ENCODE results near the gene S1PR4.

S1PR4 gene, protein sequence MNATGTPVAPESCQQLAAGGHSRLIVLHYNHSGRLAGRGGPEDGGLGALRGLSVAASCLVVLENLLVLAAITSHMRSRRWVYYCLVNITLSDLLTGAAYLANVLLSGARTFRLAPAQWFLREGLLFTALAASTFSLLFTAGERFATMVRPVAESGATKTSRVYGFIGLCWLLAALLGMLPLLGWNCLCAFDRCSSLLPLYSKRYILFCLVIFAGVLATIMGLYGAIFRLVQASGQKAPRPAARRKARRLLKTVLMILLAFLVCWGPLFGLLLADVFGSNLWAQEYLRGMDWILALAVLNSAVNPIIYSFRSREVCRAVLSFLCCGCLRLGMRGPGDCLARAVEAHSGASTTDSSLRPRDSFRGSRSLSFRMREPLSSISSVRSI

DNA sequence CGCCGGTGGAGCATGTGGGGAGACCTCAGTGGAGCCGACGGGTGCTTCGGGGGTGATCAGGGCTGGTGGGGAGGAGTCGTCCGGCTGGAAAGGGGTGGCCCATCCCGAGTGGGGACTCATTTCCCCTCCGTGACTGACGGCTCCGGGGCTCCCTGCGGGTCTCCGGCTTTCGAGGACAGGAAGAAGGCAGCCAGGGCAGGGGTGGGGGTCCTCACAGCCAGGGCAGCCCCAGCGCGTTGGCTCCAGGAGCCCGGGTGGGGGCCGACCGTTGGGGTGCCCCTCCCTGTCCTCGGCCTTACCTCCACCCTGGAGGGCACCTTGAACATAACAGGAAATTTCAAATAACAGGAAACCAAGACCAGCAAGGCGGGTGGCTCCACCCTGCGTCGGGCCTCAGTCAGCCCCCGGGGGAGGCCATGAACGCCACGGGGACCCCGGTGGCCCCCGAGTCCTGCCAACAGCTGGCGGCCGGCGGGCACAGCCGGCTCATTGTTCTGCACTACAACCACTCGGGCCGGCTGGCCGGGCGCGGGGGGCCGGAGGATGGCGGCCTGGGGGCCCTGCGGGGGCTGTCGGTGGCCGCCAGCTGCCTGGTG, at the start of gene S1PR4:
S1PR4 (plus strand) TSS at position 393 of the 596 bp plus-strand sequence; CDS start at position 417, 24 bp downstream.
- Histone ChIP-seq H3K4me1 (ENCODE audit: control insufficient read depth in 1 of 2, insufficient read depth in 2 of 2, low read length in 2 of 2) (peaks cover 0 to 3% of the 10 kb centered on the region in 2 donors), H3K9me3 (ENCODE audit: control insufficient read depth in 1 of 2, low read length in 2 of 2) (no peaks in the 10 kb centered on the region), H3K27me3 (ENCODE audit: low read depth, low read length) (no peaks in the 10 kb centered on the region), H3K36me3 (ENCODE audit: control insufficient read depth in 1 of 2, insufficient read depth in 2 of 2, low read length in 2 of 2) (no peaks in the 10 kb centered on the region), H3K4me3 (ENCODE audit: low read depth in 1 of 2, low read length in 2 of 2) (peak within 1 kb of the TSS in 1 of 2 donors; percentile 56), H3K27ac (ENCODE audit: low read length) (no peak within 1 kb of the TSS)

DNA sequence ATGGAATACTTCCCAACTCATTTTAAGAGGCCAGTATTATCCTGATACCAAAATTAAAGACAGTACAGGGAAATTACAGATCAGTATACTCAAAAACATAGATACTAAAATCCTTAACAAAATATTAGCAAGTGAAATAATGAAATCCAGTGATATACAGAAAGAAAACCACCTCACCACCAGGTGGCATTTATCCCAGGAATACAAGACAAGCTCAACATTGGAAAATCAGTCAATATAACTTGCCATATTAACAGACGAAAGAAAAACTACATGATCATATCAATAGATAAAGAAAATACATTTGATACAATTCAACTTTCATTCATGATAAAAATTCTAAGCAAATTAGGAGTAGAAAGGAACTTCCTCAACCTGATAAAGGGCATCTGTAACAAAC, 49.5 kb upstream of the S1PR4 start:
- Histone ChIP-seq H3K9me3 (ENCODE audit: control insufficient read depth in 1 of 2, low read length in 2 of 2) (no peaks in the 10 kb centered on the region), H3K4me1 (ENCODE audit: control insufficient read depth in 1 of 2, insufficient read depth in 2 of 2, low read length in 2 of 2) (no peaks in the 10 kb centered on the region), H3K27me3 (ENCODE audit: low read depth, low read length) (no peaks in the 10 kb centered on the region), H3K36me3 (ENCODE audit: control insufficient read depth in 1 of 2, insufficient read depth in 2 of 2, low read length in 2 of 2) (no peaks in the 10 kb centered on the region), H3K27ac (ENCODE audit: low read length) (no peak overlapping the region), H3K4me3 (ENCODE audit: low read depth in 1 of 2, low read length in 2 of 2) (no peak overlapping the region)

DNA sequence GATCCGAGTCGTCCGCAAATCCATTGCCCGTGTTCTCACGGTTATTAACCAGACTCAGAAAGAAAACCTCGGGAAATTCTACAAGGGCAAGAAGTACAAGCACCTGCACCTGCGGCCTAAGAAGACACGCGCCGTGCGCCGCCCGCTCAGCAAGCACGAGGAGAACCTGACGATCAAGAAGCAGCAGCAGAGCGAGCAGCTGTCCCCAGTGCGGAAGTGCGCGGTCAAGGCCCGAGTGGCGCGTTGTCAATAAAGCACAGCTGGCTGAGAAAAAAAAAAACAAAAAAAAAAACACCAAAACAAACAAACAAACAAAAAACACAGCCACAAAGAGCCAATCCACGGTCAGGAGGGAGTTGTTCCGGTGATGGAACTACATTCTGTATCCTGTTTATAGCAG, 47.4 kb upstream of the S1PR4 start:
- Histone ChIP-seq H3K4me3 (ENCODE audit: low read depth in 1 of 2, low read length in 2 of 2) (no peak overlapping the region), H3K27me3 (ENCODE audit: low read depth, low read length) (no peaks in the 10 kb centered on the region), H3K36me3 (ENCODE audit: control insufficient read depth in 1 of 2, insufficient read depth in 2 of 2, low read length in 2 of 2) (no peaks in the 10 kb centered on the region), H3K9me3 (ENCODE audit: control insufficient read depth in 1 of 2, low read length in 2 of 2) (no peaks in the 10 kb centered on the region), H3K4me1 (ENCODE audit: control insufficient read depth in 1 of 2, insufficient read depth in 2 of 2, low read length in 2 of 2) (no peaks in the 10 kb centered on the region), H3K27ac (ENCODE audit: low read length) (no peak overlapping the region)

DNA sequence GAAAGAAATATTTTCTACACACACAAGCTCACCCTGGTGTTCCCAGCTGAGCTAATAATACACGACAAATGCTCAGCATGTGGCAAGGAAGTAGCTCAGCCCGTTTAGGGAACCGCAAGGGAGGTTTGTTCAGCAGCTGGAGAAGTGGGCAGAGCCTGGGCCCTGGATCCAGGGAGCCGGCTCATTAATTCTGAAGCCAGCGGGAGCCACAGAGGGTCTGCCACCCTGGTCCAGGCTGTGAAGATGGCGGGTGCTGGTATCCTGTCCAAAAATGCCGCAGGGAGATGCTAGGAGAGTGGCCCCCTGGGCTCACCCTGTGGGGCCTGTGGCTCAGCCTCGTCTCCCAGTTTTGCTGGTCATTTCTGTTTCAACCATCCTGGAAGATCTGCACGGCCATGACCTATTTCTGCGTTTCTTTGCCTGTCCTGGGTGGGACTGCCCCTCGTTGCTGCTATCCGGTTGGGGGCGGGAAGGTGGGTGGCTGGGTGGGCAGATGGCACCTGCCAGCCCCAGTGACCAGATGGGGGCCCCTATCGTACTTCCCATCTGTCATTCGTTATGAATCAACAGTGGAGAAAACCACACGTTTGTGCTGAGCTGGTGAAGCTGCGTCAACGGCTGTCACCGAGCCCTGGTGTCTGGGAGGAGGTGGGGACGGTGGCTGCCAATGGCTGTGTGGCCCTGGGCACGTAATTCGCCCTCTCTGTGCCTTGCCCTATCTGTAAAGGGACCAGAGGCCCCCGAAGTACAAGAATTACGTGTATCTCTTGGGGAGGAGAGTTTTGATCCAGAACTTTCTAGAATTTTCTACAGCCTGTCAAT, 45.4 kb upstream of the S1PR4 start:
- Histone ChIP-seq H3K36me3 (ENCODE audit: control insufficient read depth in 1 of 2, insufficient read depth in 2 of 2, low read length in 2 of 2) (no peaks in the 10 kb centered on the region), H3K27ac (ENCODE audit: low read length) (peak overlapping the region; percentile 20), H3K4me1 (ENCODE audit: control insufficient read depth in 1 of 2, insufficient read depth in 2 of 2, low read length in 2 of 2) (no peaks in the 10 kb centered on the region)

DNA sequence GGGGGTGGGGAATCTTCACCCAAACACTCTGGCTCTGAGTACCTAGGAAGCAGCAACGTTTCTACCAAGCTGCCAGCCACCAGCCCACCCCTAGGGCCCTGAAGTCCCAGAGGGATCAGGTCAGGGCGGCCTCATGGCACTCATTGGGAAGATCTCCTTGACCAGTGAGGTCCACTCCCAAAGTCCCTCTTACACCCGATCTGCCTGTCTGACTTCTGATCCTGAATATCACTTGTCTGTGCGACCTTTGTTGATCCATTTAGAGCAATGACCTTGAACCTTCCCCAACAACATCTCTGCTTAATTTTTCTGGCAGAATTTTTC, 44.8 kb upstream of the S1PR4 start:
- H3K27ac ChIP-seq (ENCODE audit: low read length), result no peak overlapping the region
- no peaks in the 10 kb centered on the region for H3K27me3 ChIP-seq (ENCODE audit: low read depth, low read length)
- H3K36me3 ChIP-seq (ENCODE audit: control insufficient read depth in 1 of 2, insufficient read depth in 2 of 2, low read length in 2 of 2), result no peaks in the 10 kb centered on the region
- no peak overlapping the region for H3K4me3 ChIP-seq (ENCODE audit: low read depth in 1 of 2, low read length in 2 of 2)
- no peaks in the 10 kb centered on the region for H3K4me1 ChIP-seq (ENCODE audit: control insufficient read depth in 1 of 2, insufficient read depth in 2 of 2, low read length in 2 of 2)
- H3K9me3 ChIP-seq (ENCODE audit: control insufficient read depth in 1 of 2, low read length in 2 of 2), result no peaks in the 10 kb centered on the region

More for the DNA sequence above, 45.4 kb upstream of the S1PR4 start:
- Histone ChIP-seq H3K9me3 (ENCODE audit: control insufficient read depth in 1 of 2, low read length in 2 of 2) (no peaks in the 10 kb centered on the region), H3K27me3 (ENCODE audit: low read depth, low read length) (no peaks in the 10 kb centered on the region), H3K4me3 (ENCODE audit: low read depth in 1 of 2, low read length in 2 of 2) (no peak overlapping the region)

DNA sequence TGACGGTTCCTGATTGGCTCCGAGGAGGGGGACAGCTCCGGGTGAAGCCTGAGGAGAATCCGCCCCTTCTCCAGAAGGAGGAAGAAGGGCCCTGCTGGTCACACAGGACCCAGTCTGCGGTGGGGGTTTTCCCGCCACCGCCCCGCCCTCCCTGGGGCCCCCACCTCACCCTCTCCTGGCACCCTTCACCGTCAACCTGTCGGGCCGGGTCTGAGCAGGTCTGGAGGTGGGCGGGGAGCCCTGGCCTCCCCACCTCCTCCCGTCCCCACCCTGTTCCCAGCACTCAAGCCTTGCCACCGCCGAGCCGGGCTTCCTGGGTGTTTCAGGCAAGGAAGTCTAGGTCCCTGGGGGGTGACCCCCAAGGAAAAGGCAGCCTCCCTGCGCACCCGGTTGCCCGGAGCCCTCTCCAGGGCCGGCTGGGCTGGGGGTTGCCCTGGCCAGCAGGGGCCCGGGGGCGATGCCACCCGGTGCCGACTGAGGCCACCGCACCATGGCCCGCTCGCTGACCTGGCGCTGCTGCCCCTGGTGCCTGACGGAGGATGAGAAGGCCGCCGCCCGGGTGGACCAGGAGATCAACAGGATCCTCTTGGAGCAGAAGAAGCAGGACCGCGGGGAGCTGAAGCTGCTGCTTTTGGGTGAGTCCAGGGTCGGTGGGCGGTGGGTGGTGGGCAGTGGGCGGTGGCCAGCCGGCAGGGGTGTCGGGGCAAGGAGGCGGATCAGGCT, 42.4 kb upstream of the S1PR4 start, which contains the start of gene GNA15:
GNA15 (plus strand) TSS at position 73 of the 723 bp plus-strand sequence; CDS start at position 491, 418 bp downstream.
- Histone ChIP-seq H3K36me3 (ENCODE audit: control insufficient read depth in 1 of 2, insufficient read depth in 2 of 2, low read length in 2 of 2) (no peaks in the 10 kb centered on the region), H3K4me1 (ENCODE audit: control insufficient read depth in 1 of 2, insufficient read depth in 2 of 2, low read length in 2 of 2) (no peaks in the 10 kb centered on the region), H3K27me3 (ENCODE audit: low read depth, low read length) (no peaks in the 10 kb centered on the region), H3K27ac (ENCODE audit: low read length) (peak within 1 kb of the TSS; percentile 39), H3K4me3 (ENCODE audit: low read depth in 1 of 2, low read length in 2 of 2) (peak within 1 kb of the TSS; percentile 15 to 37), H3K9me3 (ENCODE audit: control insufficient read depth in 1 of 2, low read length in 2 of 2) (no peaks in the 10 kb centered on the region)

DNA sequence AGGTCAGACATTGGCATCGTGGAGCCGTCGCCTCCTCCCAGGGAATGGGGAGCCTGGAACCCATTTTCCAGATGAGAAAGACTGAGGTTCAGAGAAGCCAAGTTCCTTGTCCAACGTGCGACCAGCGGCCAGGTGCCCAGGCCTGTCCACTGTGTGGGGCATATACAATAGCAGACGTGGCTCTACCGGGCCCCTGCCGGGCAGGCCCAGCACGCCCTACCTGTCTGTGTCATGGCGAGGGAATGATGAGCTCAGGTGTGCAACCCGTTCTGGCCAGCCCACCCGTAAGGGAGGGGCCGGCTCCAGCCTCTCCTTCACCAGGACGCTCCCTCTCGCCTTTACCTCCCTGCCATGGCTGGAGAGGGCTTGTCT, 41.9 kb upstream of the S1PR4 start:
- Histone ChIP-seq H3K4me3 (ENCODE audit: low read depth in 1 of 2, low read length in 2 of 2) (peak overlapping the region; percentile 15 to 37), H3K27ac (ENCODE audit: low read length) (peak overlapping the region; percentile 39), H3K36me3 (ENCODE audit: control insufficient read depth in 1 of 2, insufficient read depth in 2 of 2, low read length in 2 of 2) (no peaks in the 10 kb centered on the region), H3K4me1 (ENCODE audit: control insufficient read depth in 1 of 2, insufficient read depth in 2 of 2, low read length in 2 of 2) (no peaks in the 10 kb centered on the region), H3K9me3 (ENCODE audit: control insufficient read depth in 1 of 2, low read length in 2 of 2) (no peaks in the 10 kb centered on the region), H3K27me3 (ENCODE audit: low read depth, low read length) (no peaks in the 10 kb centered on the region)

DNA sequence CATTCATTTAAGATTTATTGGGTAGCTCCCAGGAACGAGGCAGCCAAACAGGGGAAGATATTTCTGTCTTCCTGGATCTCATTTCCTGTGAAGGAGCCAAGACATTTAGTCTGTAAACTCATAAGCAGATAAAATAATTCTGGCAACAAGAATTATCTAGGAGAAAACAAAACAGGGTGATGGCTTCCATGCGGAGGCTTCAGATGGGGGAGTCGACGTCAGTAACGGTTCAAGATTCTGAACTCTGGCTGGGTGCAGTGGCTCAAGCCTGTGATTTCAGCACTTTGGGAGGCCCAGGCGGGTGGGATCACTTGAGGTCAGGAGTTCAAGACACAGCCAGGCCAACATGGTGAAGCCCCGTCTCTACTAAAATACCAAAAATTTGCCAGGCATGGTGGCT, 41.5 kb upstream of the S1PR4 start:
- H3K36me3 ChIP-seq (ENCODE audit: control insufficient read depth in 1 of 2, insufficient read depth in 2 of 2, low read length in 2 of 2), result no peaks in the 10 kb centered on the region
- H3K4me1 ChIP-seq (ENCODE audit: control insufficient read depth in 1 of 2, insufficient read depth in 2 of 2, low read length in 2 of 2), result no peaks in the 10 kb centered on the region
- no peaks in the 10 kb centered on the region for H3K9me3 ChIP-seq (ENCODE audit: control insufficient read depth in 1 of 2, low read length in 2 of 2)
- peak overlapping the region; percentile 15 to 37 for H3K4me3 ChIP-seq (ENCODE audit: low read depth in 1 of 2, low read length in 2 of 2)
- peak overlapping the region; percentile 39 for H3K27ac ChIP-seq (ENCODE audit: low read length)
- H3K27me3 ChIP-seq (ENCODE audit: low read depth, low read length), result no peaks in the 10 kb centered on the region

DNA sequence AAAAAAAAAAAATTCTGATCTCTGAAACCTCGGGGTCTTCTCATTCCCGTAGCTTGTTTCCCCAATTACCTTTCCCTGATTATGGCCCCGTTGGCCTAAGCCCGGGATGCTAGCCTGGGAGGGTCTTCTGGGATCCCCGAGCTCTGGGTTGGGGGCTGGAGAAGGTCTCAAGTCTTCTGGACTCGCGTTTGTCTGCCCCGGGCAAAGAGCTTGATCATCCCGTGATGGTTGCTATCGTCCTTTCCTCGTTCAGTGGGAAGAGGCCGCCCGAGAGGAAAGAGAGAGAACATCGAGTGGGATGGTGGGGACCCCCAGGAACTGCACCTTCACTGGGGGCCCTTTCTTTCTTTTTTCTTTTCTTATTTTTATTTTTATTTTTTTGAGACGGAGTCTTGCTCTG, 40.3 kb upstream of the S1PR4 start:
- H3K36me3 ChIP-seq (ENCODE audit: control insufficient read depth in 1 of 2, insufficient read depth in 2 of 2, low read length in 2 of 2), result no peaks in the 10 kb centered on the region
- no peaks in the 10 kb centered on the region for H3K9me3 ChIP-seq (ENCODE audit: control insufficient read depth in 1 of 2, low read length in 2 of 2)
- H3K27ac ChIP-seq (ENCODE audit: low read length), result no peak overlapping the region
- H3K4me1 ChIP-seq (ENCODE audit: control insufficient read depth in 1 of 2, insufficient read depth in 2 of 2, low read length in 2 of 2), result no peaks in the 10 kb centered on the region
- H3K4me3 ChIP-seq (ENCODE audit: low read depth in 1 of 2, low read length in 2 of 2), result no peak overlapping the region
- H3K27me3 ChIP-seq (ENCODE audit: low read depth, low read length), result no peaks in the 10 kb centered on the region

DNA sequence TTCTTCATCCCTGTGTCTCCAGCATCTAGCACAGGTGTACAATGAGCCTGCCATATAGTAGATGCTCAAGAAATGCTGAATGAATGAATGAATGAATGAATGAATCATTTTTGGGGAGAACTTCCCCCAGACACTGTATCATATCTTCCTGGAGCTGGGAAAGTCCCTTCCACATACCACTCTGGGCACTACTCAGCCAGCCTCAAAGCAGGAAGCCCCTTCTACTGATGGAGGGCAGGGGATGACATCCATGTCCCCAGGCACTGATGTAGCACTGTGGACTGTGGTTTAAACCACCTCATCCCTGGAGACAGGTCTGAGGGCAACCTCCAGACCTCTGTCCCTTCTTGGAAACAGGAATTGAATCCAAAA, 37.9 kb upstream of the S1PR4 start:
- H3K36me3 ChIP-seq (ENCODE audit: control insufficient read depth in 1 of 2, insufficient read depth in 2 of 2, low read length in 2 of 2), result no peaks in the 10 kb centered on the region
- no peak overlapping the region for H3K4me3 ChIP-seq (ENCODE audit: low read depth in 1 of 2, low read length in 2 of 2)
- H3K9me3 ChIP-seq (ENCODE audit: control insufficient read depth in 1 of 2, low read length in 2 of 2), result no peaks in the 10 kb centered on the region
- no peaks in the 10 kb centered on the region for H3K4me1 ChIP-seq (ENCODE audit: control insufficient read depth in 1 of 2, insufficient read depth in 2 of 2, low read length in 2 of 2)
- H3K27ac ChIP-seq (ENCODE audit: low read length), result no peak overlapping the region
- H3K27me3 ChIP-seq (ENCODE audit: low read depth, low read length), result no peaks in the 10 kb centered on the region

DNA sequence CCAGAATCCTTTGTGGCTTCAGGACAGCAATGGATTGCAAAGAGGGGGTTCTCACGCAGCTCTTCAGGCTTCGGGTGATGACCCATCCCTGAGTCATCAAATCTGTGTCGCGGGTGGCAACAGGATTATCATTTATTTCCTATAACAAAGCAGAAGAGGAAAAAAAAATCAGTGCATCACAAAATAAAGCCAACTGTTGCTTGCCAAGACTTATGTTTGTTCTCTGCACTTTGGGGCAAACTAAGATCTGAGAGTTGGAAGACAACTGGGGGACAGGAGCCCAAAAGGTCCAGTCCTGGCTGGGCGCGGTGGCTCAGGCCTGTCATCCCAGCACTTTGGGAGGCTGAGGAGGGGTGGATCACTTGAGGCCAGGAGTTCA, 36.3 kb upstream of the S1PR4 start:
- no peak overlapping the region for H3K4me3 ChIP-seq (ENCODE audit: low read depth in 1 of 2, low read length in 2 of 2)
- H3K4me1 ChIP-seq (ENCODE audit: control insufficient read depth in 1 of 2, insufficient read depth in 2 of 2, low read length in 2 of 2), result no peaks in the 10 kb centered on the region
- H3K27ac ChIP-seq (ENCODE audit: low read length), result peak overlapping the region; percentile 74
- H3K36me3 ChIP-seq (ENCODE audit: control insufficient read depth in 1 of 2, insufficient read depth in 2 of 2, low read length in 2 of 2), result no peaks in the 10 kb centered on the region
- H3K27me3 ChIP-seq (ENCODE audit: low read depth, low read length), result no peaks in the 10 kb centered on the region
- no peaks in the 10 kb centered on the region for H3K9me3 ChIP-seq (ENCODE audit: control insufficient read depth in 1 of 2, low read length in 2 of 2)
